Measurements from ENCODE around the gene IL17RD.

IL17RD gene

DNA sequence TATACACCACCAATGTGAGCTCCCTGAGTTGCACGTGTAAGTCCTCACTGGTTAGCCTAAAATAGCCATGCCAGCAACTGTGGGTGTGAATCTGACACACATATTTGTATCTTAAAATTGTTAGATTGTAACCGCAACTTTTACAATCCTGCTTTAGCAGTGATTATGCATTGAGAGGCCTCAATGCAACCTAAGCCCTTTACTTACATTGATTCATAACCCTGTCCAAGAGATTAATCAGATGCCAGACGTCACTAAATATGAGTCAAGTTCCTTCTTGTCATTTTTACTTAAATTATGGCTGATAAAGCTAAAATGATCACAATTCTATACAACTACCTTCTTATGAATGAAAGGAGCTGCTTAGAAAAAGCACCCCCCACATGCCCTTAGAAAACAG is 46.9 kb downstream of the IL17RD start:
- TF ChIP-seq, protein P1, sequence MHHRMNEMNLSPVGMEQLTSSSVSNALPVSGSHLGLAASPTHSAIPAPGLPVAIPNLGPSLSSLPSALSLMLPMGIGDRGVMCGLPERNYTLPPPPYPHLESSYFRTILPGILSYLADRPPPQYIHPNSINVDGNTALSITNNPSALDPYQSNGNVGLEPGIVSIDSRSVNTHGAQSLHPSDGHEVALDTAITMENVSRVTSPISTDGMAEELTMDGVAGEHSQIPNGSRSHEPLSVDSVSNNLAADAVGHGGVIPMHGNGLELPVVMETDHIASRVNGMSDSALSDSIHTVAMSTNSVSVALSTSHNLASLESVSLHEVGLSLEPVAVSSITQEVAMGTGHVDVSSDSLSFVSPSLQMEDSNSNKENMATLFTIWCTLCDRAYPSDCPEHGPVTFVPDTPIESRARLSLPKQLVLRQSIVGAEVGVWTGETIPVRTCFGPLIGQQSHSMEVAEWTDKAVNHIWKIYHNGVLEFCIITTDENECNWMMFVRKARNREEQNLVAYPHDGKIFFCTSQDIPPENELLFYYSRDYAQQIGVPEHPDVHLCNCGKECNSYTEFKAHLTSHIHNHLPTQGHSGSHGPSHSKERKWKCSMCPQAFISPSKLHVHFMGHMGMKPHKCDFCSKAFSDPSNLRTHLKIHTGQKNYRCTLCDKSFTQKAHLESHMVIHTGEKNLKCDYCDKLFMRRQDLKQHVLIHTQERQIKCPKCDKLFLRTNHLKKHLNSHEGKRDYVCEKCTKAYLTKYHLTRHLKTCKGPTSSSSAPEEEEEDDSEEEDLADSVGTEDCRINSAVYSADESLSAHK (tag by site-specific recombination; IDR thresholded peaks at IDR 0.05), result no peak
- TF ChIP-seq, protein P2, sequence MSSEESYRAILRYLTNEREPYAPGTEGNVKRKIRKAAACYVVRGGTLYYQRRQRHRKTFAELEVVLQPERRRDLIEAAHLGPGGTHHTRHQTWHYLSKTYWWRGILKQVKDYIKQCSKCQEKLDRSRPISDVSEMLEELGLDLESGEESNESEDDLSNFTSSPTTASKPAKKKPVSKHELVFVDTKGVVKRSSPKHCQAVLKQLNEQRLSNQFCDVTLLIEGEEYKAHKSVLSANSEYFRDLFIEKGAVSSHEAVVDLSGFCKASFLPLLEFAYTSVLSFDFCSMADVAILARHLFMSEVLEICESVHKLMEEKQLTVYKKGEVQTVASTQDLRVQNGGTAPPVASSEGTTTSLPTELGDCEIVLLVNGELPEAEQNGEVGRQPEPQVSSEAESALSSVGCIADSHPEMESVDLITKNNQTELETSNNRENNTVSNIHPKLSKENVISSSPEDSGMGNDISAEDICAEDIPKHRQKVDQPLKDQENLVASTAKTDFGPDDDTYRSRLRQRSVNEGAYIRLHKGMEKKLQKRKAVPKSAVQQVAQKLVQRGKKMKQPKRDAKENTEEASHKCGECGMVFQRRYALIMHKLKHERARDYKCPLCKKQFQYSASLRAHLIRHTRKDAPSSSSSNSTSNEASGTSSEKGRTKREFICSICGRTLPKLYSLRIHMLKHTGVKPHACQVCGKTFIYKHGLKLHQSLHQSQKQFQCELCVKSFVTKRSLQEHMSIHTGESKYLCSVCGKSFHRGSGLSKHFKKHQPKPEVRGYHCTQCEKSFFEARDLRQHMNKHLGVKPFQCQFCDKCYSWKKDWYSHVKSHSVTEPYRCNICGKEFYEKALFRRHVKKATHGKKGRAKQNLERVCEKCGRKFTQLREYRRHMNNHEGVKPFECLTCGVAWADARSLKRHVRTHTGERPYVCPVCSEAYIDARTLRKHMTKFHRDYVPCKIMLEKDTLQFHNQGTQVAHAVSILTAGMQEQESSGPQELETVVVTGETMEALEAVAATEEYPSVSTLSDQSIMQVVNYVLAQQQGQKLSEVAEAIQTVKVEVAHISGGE (tag by site-specific recombination; conservative IDR thresholded peaks at IDR 0.05; ENCODE audit: low read depth), result no peak
- TF ChIP-seq ZNF561 (tag by site-specific recombination; IDR thresholded peaks at IDR 0.05; ENCODE audit: borderline replicate concordance) (no peak), ZNF560 (tag by site-specific recombination; IDR thresholded peaks at IDR 0.05; ENCODE audit: borderline replicate concordance) (no peak), ZSCAN30 (tag by site-specific recombination; IDR thresholded peaks at IDR 0.05) (no peak), ZNF473 (tag by site-specific recombination; IDR thresholded peaks at IDR 0.05) (no peak), ZBTB1 (tag by site-specific recombination; IDR thresholded peaks at IDR 0.05) (no peak), GLIS2 (tag by site-specific recombination; IDR thresholded peaks at IDR 0.05) (no peak), ZNF302 (tag by site-specific recombination; IDR thresholded peaks at IDR 0.05; ENCODE audit: low read depth) (no peak), ZNF174 (tag by site-specific recombination; IDR thresholded peaks at IDR 0.05) (no peak)
- TF ChIP-seq, protein P3, sequence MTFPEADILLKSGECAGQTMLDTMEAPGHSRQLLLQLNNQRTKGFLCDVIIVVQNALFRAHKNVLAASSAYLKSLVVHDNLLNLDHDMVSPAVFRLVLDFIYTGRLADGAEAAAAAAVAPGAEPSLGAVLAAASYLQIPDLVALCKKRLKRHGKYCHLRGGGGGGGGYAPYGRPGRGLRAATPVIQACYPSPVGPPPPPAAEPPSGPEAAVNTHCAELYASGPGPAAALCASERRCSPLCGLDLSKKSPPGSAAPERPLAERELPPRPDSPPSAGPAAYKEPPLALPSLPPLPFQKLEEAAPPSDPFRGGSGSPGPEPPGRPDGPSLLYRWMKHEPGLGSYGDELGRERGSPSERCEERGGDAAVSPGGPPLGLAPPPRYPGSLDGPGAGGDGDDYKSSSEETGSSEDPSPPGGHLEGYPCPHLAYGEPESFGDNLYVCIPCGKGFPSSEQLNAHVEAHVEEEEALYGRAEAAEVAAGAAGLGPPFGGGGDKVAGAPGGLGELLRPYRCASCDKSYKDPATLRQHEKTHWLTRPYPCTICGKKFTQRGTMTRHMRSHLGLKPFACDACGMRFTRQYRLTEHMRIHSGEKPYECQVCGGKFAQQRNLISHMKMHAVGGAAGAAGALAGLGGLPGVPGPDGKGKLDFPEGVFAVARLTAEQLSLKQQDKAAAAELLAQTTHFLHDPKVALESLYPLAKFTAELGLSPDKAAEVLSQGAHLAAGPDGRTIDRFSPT (tag by site-specific recombination; IDR thresholded peaks at IDR 0.05), result no peak
- TF ChIP-seq, protein P4, sequence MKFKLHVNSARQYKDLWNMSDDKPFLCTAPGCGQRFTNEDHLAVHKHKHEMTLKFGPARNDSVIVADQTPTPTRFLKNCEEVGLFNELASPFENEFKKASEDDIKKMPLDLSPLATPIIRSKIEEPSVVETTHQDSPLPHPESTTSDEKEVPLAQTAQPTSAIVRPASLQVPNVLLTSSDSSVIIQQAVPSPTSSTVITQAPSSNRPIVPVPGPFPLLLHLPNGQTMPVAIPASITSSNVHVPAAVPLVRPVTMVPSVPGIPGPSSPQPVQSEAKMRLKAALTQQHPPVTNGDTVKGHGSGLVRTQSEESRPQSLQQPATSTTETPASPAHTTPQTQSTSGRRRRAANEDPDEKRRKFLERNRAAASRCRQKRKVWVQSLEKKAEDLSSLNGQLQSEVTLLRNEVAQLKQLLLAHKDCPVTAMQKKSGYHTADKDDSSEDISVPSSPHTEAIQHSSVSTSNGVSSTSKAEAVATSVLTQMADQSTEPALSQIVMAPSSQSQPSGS (tag by site-specific recombination; IDR thresholded peaks at IDR 0.05; ENCODE audit: low read depth), result no peak
- TF ChIP-seq, protein P5, sequence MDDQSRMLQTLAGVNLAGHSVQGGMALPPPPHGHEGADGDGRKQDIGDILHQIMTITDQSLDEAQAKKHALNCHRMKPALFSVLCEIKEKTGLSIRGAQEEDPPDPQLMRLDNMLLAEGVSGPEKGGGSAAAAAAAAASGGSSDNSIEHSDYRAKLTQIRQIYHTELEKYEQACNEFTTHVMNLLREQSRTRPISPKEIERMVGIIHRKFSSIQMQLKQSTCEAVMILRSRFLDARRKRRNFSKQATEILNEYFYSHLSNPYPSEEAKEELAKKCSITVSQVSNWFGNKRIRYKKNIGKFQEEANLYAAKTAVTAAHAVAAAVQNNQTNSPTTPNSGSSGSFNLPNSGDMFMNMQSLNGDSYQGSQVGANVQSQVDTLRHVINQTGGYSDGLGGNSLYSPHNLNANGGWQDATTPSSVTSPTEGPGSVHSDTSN (CRISPR knock-in tag; IDR thresholded peaks at IDR 0.05), result no peak
- TF ChIP-seq, protein P6, sequence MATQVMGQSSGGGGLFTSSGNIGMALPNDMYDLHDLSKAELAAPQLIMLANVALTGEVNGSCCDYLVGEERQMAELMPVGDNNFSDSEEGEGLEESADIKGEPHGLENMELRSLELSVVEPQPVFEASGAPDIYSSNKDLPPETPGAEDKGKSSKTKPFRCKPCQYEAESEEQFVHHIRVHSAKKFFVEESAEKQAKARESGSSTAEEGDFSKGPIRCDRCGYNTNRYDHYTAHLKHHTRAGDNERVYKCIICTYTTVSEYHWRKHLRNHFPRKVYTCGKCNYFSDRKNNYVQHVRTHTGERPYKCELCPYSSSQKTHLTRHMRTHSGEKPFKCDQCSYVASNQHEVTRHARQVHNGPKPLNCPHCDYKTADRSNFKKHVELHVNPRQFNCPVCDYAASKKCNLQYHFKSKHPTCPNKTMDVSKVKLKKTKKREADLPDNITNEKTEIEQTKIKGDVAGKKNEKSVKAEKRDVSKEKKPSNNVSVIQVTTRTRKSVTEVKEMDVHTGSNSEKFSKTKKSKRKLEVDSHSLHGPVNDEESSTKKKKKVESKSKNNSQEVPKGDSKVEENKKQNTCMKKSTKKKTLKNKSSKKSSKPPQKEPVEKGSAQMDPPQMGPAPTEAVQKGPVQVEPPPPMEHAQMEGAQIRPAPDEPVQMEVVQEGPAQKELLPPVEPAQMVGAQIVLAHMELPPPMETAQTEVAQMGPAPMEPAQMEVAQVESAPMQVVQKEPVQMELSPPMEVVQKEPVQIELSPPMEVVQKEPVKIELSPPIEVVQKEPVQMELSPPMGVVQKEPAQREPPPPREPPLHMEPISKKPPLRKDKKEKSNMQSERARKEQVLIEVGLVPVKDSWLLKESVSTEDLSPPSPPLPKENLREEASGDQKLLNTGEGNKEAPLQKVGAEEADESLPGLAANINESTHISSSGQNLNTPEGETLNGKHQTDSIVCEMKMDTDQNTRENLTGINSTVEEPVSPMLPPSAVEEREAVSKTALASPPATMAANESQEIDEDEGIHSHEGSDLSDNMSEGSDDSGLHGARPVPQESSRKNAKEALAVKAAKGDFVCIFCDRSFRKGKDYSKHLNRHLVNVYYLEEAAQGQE (tag by site-specific recombination; IDR thresholded peaks at IDR 0.05), result no peak
- CTCF ChIA-PET, result interaction anchor here (1.0 kb wide), 1 partner anchor 15 kb away, joined by 3 read pairs; no protein-coding TSS in a partner anchor
- Histone ChIP-seq H3K9me3 (ENCODE audit: control insufficient read depth, insufficient read depth, low read depth, low read length) (no peaks in the 10 kb centered on the region), H3K4me1 (ENCODE audit: control insufficient read depth, insufficient read depth, low read length) (no peaks in the 10 kb centered on the region), H3K27ac (ENCODE audit: extremely low read depth, low read depth, low read length) (no peak overlapping the region), H3K4me3 (ENCODE audit: low read depth, low read length) (no peak overlapping the region), H3K36me3 (ENCODE audit: control insufficient read depth in 2 of 2, insufficient read depth in 1 of 2, low read length in 2 of 2) (no peaks in the 10 kb centered on the region)
- POLR2A ChIA-PET, result no interaction called here
